Activated naive CD8-positive, alpha-beta T cell treated with anti-CD3 and anti-CD28 coated beads, Interleukin-2, amount 50 U/mL, for 24 hours (primary cell): ENCODE results near the gene SREBF1.

Experiments
- ATAC-seq: fragments of 150-1000 bp; cut with Tn5 transposase; one replicate; pipeline ENCODE4 v1.10.0; 2021
- DNase-seq: peaks from one replicate; pipeline ENCODE4 v3.0.0; 2021
- H3K27ac Mint-ChIP-seq: one replicate; pipeline ENCODE4 v1.8.0; 2021; ENCODE audit warnings: mild to moderate bottlenecking, mixed read lengths
- H3K27me3 Mint-ChIP-seq: one replicate; pipeline ENCODE4 v1.8.0; 2021; ENCODE audit warnings: mixed read lengths
- H3K36me3 Mint-ChIP-seq: one replicate; pipeline ENCODE4 v1.8.0; 2021; ENCODE audit warnings: low read depth, mixed read lengths
- H3K4me1 Mint-ChIP-seq: one replicate; pipeline ENCODE4 v1.8.0; 2021; ENCODE audit warnings: mixed read lengths
- H3K4me3 Mint-ChIP-seq: one replicate; pipeline ENCODE4 v1.8.0; 2021; ENCODE audit warnings: mild to moderate bottlenecking, moderate library complexity, mixed read lengths
- H3K9me3 Mint-ChIP-seq: one replicate; pipeline ENCODE4 v1.8.0; 2021; ENCODE audit warnings: mixed read lengths

The SREBF1 gene

DNA sequence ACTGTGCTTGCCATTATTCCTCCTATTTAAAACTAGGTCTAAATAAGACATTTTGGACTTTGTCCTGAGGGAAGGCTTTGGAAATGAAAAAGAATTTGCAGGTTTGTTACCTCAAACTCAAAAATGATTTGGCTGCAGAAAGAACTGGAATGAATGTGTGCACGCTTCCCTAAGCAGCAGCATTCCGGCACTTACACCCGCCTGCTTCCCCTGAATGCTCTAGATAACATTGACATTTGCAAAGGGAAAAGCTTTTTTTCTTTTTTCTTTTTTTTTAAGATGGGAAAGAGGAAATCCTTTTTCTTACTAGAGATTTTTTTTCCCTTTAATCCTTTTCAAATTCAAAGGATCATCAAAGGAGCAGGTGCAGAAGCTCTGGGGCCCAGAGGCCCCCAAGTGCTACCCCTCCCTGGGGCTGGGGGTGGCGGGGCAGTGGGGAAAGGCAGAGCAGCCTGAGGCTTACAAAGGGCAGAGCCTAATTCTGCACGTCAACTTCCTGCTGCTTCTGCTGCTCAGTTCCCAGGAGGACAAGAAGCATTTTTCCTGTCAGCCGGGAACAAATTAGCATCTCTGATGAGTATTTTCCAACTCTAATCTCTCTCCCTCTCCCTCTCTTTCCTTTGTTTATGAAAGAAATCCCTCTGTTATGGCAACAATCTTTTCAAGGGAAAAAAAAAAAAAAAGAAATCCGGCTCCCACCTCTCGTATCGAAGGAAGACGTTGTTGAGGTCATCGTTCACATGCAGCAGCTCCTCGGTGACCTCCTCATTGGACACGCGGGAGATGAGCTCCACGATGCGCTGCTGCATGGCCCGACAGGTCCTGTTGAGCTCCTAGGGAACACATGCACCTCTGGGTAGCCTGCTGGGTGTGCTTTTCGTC lies 32.1 kb upstream of the SREBF1 start:
- DNase-seq: no peak
- Mint-ChIP-seq H3K4me1 (peaks cover 3% of the 10 kb centered on the region), H3K27ac (no peak overlapping the region), H3K9me3 (no peaks in the 10 kb centered on the region), H3K27me3 (no peaks in the 10 kb centered on the region), H3K4me3 (no peak overlapping the region), H3K36me3 (no peaks in the 10 kb centered on the region)
- no peak for ATAC-seq

DNA sequence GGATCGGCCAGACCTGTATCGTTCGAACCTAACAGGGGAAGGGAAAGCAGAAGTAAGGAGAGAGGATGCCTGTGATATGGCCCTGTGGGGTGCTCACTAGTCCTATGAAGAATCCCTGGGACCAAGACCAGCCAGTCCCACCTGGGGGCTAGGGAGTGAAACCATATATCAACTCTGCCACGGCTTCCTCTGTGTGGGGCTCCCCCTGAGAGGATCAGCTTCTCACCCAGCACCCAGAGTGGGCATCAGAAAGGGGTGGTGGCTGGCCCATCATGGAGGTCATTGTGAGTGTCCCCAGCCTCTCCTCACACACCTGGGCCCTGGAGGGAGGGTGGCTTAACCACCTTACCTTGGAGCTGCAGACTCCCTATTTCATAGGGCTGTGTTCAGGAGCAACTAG lies 30.1 kb upstream of the SREBF1 start:
- Mint-ChIP-seq H3K27me3 (no peaks in the 10 kb centered on the region), H3K36me3 (no peaks in the 10 kb centered on the region), H3K27ac (no peak overlapping the region), H3K4me1 (peaks cover 16% of the 10 kb centered on the region), H3K4me3 (no peak overlapping the region), H3K9me3 (no peaks in the 10 kb centered on the region)
- ATAC-seq (no peak), DNase-seq (no peak)

DNA sequence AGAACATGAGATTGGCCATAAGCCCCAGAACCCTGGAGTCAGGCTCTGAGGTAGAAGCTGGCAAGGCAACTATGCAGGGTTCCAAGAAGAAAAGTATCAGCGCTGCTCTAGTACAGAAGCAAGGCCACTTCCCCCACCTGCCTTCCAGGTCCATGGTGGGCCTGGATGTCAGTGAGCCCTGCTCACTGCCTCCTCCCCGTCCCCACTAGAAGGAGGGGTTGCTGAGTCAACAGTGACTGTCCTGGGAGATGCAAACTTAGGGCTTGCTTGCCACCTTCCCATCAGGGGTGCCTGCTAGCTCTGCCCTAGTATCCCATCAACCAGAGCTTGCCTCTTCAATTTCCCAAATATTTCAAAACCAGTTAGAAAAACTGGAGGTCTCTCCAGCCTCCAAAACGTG lies 29.6 kb upstream of the SREBF1 start:
- Mint-ChIP-seq H3K27me3 (no peaks in the 10 kb centered on the region), H3K4me3 (no peak overlapping the region)
- no peak for ATAC-seq

DNA sequence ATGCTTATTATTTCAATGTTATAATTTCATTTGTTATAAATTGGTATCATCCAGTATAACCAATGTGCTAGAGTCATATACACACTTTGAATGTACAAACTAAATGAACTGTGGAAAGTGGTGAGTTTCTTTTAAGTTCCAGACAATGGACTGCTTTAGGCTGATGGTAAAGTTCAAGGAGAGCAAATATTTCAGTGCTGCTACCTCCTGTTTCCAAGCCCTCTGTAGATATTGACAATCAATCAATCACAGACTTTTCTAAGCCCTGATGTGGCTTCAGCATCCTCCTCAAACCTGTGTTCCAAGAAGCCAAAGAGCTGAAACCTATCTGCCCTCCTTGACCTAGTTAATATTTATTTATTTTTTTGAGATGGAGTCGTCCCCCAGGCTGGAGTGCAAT lies 28.2 kb upstream of the SREBF1 start:
- H3K27ac Mint-ChIP-seq: no peak overlapping the region
- H3K27me3 Mint-ChIP-seq: no peaks in the 10 kb centered on the region
- ATAC-seq: no peak
- peaks cover 17% of the 10 kb centered on the region for H3K4me1 Mint-ChIP-seq
- no peak for DNase-seq
- no peak overlapping the region for H3K4me3 Mint-ChIP-seq
- no peaks in the 10 kb centered on the region for H3K36me3 Mint-ChIP-seq
- no peaks in the 10 kb centered on the region for H3K9me3 Mint-ChIP-seq

More for the DNA sequence above, 29.6 kb upstream of the SREBF1 start:
- Mint-ChIP-seq H3K36me3 (no peaks in the 10 kb centered on the region), H3K27ac (no peak overlapping the region), H3K9me3 (no peaks in the 10 kb centered on the region), H3K4me1 (peaks cover 16% of the 10 kb centered on the region)
- no peak for DNase-seq

DNA sequence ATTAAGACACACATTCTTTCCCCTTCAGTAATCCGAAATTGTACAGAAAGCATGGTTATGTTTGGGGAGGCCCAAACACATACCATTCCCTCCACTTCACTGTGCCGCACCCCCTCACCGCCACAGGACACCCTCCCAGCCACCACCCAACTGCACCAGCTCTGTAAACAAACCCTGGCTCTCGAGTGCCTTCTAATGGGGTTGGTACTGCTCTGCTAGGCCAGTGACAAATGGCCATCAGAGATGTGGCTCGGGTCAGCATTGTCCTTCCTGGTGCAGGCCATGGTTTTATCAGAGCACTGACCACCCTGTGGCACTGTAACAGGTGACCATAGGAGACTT lies 24.0 kb upstream of the SREBF1 start:
- no peaks in the 10 kb centered on the region for H3K27me3 Mint-ChIP-seq
- no peak for ATAC-seq
- no peak for DNase-seq
- H3K27ac Mint-ChIP-seq: no peak overlapping the region
- peaks cover 25% of the 10 kb centered on the region for H3K4me1 Mint-ChIP-seq
- H3K9me3 Mint-ChIP-seq: no peaks in the 10 kb centered on the region
- H3K4me3 Mint-ChIP-seq: no peak overlapping the region
- H3K36me3 Mint-ChIP-seq: no peaks in the 10 kb centered on the region

DNA sequence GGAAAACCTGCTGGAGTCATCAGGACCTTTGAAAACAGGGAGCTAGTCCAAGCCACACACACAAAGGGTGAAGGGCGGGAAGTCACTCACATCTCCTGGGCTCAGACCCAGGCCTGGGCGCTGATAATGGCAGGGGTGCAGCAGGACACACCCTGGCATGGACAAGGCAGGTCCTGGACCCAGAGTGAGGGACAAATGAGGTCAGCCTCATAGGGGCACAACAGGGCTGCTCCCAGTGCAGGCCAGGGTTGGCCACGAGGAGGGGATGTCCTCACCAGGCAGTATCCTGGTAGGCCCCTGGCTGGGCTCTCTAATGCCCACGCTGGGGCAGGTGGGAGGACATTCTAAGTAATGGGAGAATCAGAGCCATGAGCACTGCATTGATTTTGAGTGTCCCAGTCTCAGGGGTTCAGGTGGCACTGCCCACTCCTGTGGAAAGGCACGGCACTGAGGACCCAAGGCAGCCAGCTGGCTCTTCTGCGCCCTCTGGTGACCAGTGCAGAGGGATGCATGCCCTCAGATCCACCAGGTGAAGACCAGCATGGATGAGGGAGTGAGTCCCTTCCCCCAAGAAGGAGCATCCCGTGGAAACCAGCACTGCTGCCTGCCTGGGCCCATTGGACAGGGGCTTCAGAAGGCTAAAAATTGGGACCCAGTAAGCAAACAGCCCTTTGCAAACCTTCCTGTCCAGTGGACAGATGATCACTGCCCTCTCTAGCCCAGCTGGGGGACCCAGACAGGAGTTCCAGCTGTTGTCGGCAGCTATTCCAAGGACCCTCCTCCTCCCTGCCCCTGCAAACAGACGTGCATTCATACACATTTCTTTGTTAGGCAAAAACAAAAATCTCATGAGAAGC lies 23.4 kb upstream of the SREBF1 start:
- H3K27ac Mint-ChIP-seq: no peak overlapping the region
- DNase-seq: peak; percentile 79

DNA sequence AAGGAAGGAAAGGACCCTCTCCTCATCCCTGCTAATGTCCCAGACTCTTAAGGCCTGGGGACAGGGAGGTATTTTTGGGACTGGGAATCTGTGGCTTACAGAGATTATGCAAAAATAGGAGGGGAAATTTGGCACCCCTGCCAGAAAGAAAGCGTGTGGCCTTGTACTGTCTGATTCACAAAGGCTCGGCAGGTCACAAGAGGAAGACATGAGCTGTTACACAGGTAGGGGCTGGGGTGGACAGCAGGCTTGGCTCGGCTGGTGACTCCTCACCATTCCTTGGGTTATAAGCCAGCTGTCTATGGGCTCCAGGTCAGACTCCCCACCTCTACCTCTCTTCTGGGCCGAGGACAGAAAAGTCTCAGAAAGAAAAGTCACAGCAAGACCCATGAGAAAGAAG lies 20.7 kb upstream of the SREBF1 start:
- Mint-ChIP-seq H3K36me3 (no peaks in the 10 kb centered on the region), H3K4me1 (peaks cover 41% of the 10 kb centered on the region), H3K4me3 (no peak overlapping the region), H3K27me3 (no peaks in the 10 kb centered on the region), H3K27ac (no peak overlapping the region), H3K9me3 (no peaks in the 10 kb centered on the region)
- DNase-seq (no peak), ATAC-seq (no peak)

More for the DNA sequence above, 23.4 kb upstream of the SREBF1 start:
- H3K27me3 Mint-ChIP-seq: no peaks in the 10 kb centered on the region
- ATAC-seq: peak; percentile 55
- no peaks in the 10 kb centered on the region for H3K36me3 Mint-ChIP-seq
- H3K4me3 Mint-ChIP-seq: no peak overlapping the region
- H3K4me1 Mint-ChIP-seq: peaks cover 31% of the 10 kb centered on the region
- no peaks in the 10 kb centered on the region for H3K9me3 Mint-ChIP-seq

DNA sequence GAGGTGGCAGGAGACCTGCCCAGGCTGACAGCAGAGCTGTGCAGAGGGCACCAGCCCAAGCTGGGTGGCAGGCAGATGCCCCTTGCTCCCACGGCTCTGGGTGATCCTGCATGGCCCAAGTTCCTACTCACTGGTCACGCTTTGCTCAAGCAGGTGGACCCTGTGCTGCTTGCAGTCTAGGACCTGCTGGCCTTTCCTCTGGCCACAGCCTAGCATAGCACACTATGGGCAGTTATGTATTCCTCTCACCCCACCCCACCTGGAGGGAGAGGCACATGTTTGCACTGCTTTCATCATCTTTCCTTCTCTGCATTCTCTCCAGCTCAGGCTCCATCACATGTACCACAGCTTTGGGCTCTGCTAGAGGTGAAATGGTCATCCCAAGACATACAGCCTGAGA lies 19.6 kb upstream of the SREBF1 start:
- Mint-ChIP-seq H3K9me3 (no peaks in the 10 kb centered on the region), H3K4me1 (peaks cover 51% of the 10 kb centered on the region), H3K4me3 (no peak overlapping the region), H3K36me3 (no peaks in the 10 kb centered on the region), H3K27ac (no peak overlapping the region), H3K27me3 (no peaks in the 10 kb centered on the region)
- DNase-seq (no peak), ATAC-seq (no peak)

DNA sequence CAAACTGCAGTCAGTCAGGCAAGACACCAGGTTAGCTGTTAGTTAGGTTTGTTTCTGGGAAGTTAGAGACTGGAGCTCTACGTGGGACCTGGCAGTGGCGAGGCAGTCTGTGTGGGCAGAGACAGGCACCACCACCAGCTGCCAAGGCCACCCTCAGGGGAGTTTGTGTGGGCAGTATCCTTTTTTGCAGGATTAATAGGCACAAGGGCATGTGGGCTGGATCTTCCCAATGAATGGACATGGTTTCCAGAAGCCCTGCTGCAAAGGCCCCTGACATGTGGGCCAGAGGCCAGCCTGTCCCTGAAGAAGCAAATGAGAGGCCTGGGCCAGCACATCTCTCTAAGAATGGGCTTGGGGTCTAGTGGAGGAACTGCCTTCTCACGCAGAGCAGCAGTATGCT lies 19.2 kb upstream of the SREBF1 start:
- no peaks in the 10 kb centered on the region for H3K36me3 Mint-ChIP-seq
- no peak overlapping the region for H3K27ac Mint-ChIP-seq
- no peak for DNase-seq
- H3K4me3 Mint-ChIP-seq: no peak overlapping the region
- no peaks in the 10 kb centered on the region for H3K9me3 Mint-ChIP-seq
- no peak for ATAC-seq
- no peaks in the 10 kb centered on the region for H3K27me3 Mint-ChIP-seq
- peaks cover 55% of the 10 kb centered on the region for H3K4me1 Mint-ChIP-seq

DNA sequence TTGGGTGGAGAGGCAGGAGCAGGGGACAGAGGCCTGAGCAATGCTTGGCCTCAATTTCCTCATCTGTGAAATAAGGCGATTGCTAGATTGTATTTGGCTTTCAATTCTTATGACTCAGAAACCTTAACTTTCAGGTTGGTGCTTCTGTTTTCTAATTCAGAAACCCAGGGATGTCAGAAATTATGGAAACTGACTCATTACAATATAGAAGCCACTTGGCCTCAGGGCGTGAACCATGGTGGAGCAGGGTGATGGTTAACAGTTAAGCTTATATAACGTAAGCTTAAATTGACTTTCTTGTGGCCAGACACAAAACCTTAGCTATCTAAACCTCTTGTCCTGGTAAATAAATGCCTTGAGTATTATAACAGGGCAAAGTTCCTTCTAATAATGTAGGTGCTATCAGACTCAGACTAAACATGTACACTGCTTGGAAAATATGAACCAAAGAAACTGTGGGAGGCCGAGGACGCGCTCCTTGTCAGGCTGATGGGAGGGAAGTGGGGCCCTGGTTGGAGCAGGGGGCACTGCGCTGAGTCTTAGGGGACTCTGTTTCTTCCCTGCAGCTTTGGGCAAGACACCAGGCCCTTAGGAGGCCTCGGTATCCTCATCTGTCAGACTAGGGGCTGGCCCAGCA lies 17.1 kb upstream of the SREBF1 start:
- no peaks in the 10 kb centered on the region for H3K36me3 Mint-ChIP-seq
- H3K27ac Mint-ChIP-seq: peak overlapping the region; percentile 97
- no peaks in the 10 kb centered on the region for H3K27me3 Mint-ChIP-seq
- peaks cover 74% of the 10 kb centered on the region for H3K4me1 Mint-ChIP-seq
- no peaks in the 10 kb centered on the region for H3K9me3 Mint-ChIP-seq
- peak; percentile 52 for DNase-seq
- ATAC-seq: peak; percentile 57
- H3K4me3 Mint-ChIP-seq: peak overlapping the region; percentile 67

DNA sequence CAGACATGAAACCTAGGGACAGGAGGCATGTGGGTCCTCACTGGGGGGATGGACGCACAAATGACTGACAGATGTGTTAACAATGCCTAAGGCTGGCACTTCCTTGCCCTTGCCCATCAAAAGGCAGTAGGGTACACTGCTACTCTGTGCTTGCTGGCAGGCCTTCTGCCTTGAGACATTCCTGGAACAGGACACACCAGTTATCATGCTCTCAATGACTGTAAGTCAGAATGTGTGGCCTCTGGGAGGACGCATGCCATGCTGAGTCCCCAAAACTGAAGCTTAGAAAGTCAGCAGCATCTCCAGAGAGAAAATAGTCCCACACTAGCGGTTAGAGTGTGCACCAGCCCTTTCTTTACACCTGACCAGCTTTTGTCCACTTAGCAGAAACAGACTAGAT lies 16.1 kb upstream of the SREBF1 start:
- Mint-ChIP-seq H3K27me3 (no peaks in the 10 kb centered on the region), H3K4me1 (peaks cover 84% of the 10 kb centered on the region), H3K36me3 (no peaks in the 10 kb centered on the region), H3K27ac (peak overlapping the region; percentile 97), H3K9me3 (no peaks in the 10 kb centered on the region), H3K4me3 (no peak overlapping the region)
- ATAC-seq (no peak), DNase-seq (no peak)

DNA sequence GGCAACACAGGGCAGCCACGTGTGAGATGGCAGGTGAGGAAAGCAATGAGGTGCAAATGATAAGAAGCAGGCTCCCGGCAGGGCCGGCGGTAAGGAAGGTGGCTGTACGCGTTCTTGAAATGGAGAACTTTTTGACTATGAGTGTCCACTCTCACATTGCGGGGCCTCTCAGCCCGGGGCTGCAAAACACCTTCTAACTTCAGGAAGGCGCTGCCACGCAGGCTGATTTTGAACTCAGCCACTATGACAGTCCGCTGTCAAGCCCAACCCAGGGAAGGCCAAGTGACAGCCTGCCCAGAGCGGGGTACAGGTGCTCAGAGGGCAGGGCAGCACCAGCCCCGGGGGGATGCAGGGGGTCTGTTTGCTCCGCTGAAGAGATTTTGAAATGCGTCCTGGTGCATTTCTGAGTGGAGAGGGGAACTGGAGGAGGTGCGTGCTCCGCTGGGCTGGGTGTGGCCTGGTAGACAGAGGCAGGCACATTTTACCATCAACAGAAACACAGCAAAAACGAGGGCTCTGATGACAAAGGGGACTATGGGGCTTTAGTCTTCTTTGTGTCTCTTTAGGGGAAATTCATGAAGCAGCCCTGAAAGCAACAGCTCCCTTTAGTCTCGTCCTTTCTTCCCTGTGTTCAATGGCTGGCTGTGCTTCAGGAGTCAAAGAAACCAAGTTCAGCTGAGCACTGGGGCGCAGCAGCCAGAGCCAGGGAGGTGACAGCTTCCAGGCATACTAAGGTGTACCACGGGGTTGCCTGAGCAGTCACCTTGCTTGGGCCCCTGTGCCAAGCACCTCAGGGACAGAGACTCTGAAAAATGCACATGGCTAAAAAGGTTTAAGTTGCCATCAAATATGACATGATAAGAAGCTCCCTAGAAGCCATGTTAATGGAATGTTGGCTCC lies 14.6 kb upstream of the SREBF1 start:
- no peaks in the 10 kb centered on the region for H3K36me3 Mint-ChIP-seq
- DNase-seq: no peak
- peaks cover 91% of the 10 kb centered on the region for H3K4me1 Mint-ChIP-seq
- H3K4me3 Mint-ChIP-seq: peak overlapping the region; percentile 14
- no peak for ATAC-seq
- H3K27me3 Mint-ChIP-seq: no peaks in the 10 kb centered on the region
- H3K27ac Mint-ChIP-seq: peak overlapping the region; percentile 90
- H3K9me3 Mint-ChIP-seq: no peaks in the 10 kb centered on the region

DNA sequence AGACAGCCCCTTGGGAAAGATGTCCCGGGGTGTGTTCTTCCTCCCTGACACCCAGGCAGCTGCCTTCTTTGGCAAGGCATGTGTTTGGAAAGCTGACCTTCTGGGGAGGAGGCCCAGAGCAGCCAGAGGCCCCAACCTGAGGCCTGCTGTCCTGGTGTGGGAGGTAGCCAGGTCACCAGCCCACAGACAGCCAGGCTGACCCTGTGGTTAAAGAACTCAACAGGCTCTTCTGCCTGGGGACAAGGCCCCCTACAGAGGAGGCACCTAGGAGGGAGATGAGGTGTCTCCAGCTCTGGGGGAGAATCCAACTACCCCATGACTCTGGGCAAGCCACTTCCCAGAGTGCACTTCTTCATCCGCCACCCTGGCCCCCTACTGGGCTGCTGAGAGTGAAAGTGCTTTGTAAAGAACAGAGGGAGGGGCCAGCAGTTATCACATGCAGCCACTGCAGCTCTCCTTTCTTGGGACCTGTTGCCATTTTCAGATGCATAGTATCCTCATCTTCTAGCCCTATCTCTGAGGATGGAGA lies 13.1 kb upstream of the SREBF1 start:
- H3K36me3 Mint-ChIP-seq: no peaks in the 10 kb centered on the region
- no peaks in the 10 kb centered on the region for H3K27me3 Mint-ChIP-seq
- peaks cover 79% of the 10 kb centered on the region for H3K4me1 Mint-ChIP-seq
- peak; percentile 62 for ATAC-seq
- H3K27ac Mint-ChIP-seq: peak overlapping the region; percentile 90
- H3K9me3 Mint-ChIP-seq: no peaks in the 10 kb centered on the region
- peak overlapping the region; percentile 59 for H3K4me3 Mint-ChIP-seq
- DNase-seq: peak; percentile 79
